HEK293T (cell line): Measurements from ENCODE around the gene MVB12B.

Experiments used
- ARNT ChIP-seq: fragments of 450-650 bp; IDR thresholded peaks from 2 replicates; pipeline ENCODE4 v1.6.1; 2017; ENCODE audit warnings: mild to moderate bottlenecking
- BHLHE40 ChIP-seq: fragments of 450-650 bp; IDR thresholded peaks from 2 replicates; pipeline ENCODE4 v1.6.1; 2016; ENCODE audit warnings: mild to moderate bottlenecking, moderate library complexity, borderline replicate concordance
- CTBP1 ChIP-seq: fragments of 450-650 bp; IDR thresholded peaks from 2 replicates; pipeline ENCODE4 v1.6.1; 2016; ENCODE audit warnings: borderline replicate concordance
- ELF4 ChIP-seq: fragments of 450-650 bp; IDR thresholded peaks from 2 replicates; pipeline ENCODE4 v1.6.1; 2017; ENCODE audit warnings: antibody characterized with exemption
- FOXA1 ChIP-seq: fragments of 450-650 bp; IDR thresholded peaks from 2 replicates; pipeline ENCODE4 v1.6.1; 2016; ENCODE audit warnings: mild to moderate bottlenecking
- FOXK2 ChIP-seq: fragments of 450-650 bp; IDR thresholded peaks from 2 replicates; pipeline ENCODE4 v1.6.1; 2016; ENCODE audit warnings: mild to moderate bottlenecking
- FOXM1 ChIP-seq: fragments of 450-650 bp; IDR thresholded peaks from 2 replicates; pipeline ENCODE4 v1.6.1; 2017; ENCODE audit warnings: mild to moderate bottlenecking, borderline replicate concordance
- HDGF ChIP-seq: fragments of 450-650 bp; IDR thresholded peaks from 2 replicates; pipeline ENCODE4 v1.6.1; 2017; ENCODE audit warnings: antibody characterized with exemption, borderline replicate concordance
- NFRKB ChIP-seq: fragments of 450-650 bp; IDR thresholded peaks from 2 replicates; pipeline ENCODE4 v1.6.1; 2016; ENCODE audit warnings: mild to moderate bottlenecking, moderate library complexity
- SP1 ChIP-seq: fragments of 450-650 bp; IDR thresholded peaks from 2 replicates; pipeline ENCODE4 v1.6.1; 2017
- SUZ12 ChIP-seq: fragments of 450-650 bp; IDR thresholded peaks from 2 replicates; pipeline ENCODE4 v1.6.1; 2016; ENCODE audit warnings: mild to moderate bottlenecking
- ZNF384 ChIP-seq: fragments of 450-650 bp; IDR thresholded peaks from 2 replicates; pipeline ENCODE4 v1.6.1; 2016
- TF ChIP-seq, protein P1 (sequence below): fragments of 450-650 bp; IDR thresholded peaks from 2 replicates; pipeline ENCODE4 v1.6.1; 2016

DNA sequence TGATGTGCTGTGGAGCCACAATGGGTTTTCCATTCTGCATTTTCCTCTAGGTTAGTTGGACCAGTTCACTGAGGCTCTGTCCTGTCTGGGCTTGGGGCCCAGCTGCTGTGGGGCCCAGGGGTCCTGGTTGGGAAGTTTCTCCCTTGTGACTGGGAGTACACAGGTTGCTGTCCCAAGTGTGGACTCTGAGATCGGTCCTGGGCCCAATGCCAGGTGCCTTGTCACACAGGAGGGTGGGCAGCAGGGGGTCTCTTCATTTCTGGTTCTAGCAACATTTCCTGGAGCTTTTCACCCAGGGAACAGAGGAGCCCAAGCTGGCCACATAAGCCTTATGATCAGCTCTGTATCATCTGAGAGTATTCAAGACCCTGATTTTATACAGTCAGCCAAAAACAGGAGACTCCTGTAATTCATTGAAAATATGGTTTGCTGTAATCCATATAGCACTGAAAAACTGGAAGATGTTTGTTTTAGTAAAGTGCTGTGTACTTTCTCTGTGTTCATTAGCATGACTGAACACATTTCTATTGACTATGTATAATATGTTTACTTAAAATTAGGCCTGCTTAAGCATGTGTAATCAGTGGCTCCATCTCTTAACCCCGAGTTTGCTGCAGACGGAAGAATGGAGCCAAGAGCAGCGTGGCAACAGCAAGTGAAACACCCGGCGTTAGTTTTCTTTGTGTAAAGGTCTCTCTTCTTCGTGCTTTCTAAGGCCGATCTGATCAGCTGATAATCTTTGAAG lies 62.5 kb downstream of the MVB12B start:
- TF ChIP-seq ZNF384 = no peak
- TF ChIP-seq NFRKB = no peak
- no peak for TF ChIP-seq SP1
- no peak for TF ChIP-seq BHLHE40
- no peak for TF ChIP-seq HDGF
- no peak for TF ChIP-seq SUZ12
- TF ChIP-seq CTBP1 = no peak
- no peak for TF ChIP-seq FOXK2
- no peak for TF ChIP-seq ARNT
- no peak for TF ChIP-seq FOXA1
- TF ChIP-seq, protein P1, sequence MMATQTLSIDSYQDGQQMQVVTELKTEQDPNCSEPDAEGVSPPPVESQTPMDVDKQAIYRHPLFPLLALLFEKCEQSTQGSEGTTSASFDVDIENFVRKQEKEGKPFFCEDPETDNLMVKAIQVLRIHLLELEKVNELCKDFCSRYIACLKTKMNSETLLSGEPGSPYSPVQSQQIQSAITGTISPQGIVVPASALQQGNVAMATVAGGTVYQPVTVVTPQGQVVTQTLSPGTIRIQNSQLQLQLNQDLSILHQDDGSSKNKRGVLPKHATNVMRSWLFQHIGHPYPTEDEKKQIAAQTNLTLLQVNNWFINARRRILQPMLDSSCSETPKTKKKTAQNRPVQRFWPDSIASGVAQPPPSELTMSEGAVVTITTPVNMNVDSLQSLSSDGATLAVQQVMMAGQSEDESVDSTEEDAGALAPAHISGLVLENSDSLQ = no peak
- TF ChIP-seq ELF4 = no peak
- no peak for TF ChIP-seq FOXM1
